Measurements from ENCODE around the gene HIPK2. TPM values are rescaled to one million over a fixed set of nuclear protein-coding genes. Genes with fewer than 3 reads are reported as not detected.

The HIPK2 gene
- total and polyA plus RNA-seq, 2 experiments from 2014 or later: 18.2 to 22.9 TPM

- H2AFZ ChIP-seq: no peak overlapping the region
- no peak overlapping the region for H3K4me3 ChIP-seq
- TF ChIP-seq EZH2phosphoT487 (IDR thresholded peaks at IDR 0.05; ENCODE audit: low read depth, severe bottlenecking, unreplicated experiment): no peak
- TF ChIP-seq CTCF (IDR thresholded peaks at IDR 0.05; ENCODE audit: poor library complexity): no peak
- no peak for TF ChIP-seq EZH2 (IDR thresholded peaks at IDR 0.05; ENCODE audit: borderline replicate concordance)
- WGBS (ENCODE audit: low lambda C conversion rate, missing lambda C conversion rate): 87% methylated on average over 5 of the region's 5 CpGs
- no peaks in the 10 kb centered on the region for H3K27me3 ChIP-seq
- peaks cover 12% of the 10 kb centered on the region for H3K4me1 ChIP-seq (ENCODE audit: insufficient read depth)
- no peaks in the 10 kb centered on the region for H3K36me3 ChIP-seq (replicated peaks; ENCODE audit: insufficient read depth, low read depth)
- H3K27ac ChIP-seq: no peak overlapping the region
- no peaks in the 10 kb centered on the region for H3K9me3 ChIP-seq (ENCODE audit: low read depth)
- H3K79me2 ChIP-seq: peaks cover 100% of the 10 kb centered on the region
- H3K4me2 ChIP-seq: no peak overlapping the region
- H4K20me1 ChIP-seq (ENCODE audit: insufficient read depth, poor library complexity, severe bottlenecking): peaks cover 82% of the 10 kb centered on the region
- no peaks in the 10 kb centered on the region for H3K9me2 ChIP-seq (replicated peaks; ENCODE audit: insufficient read depth)
- DNase-seq (ENCODE audit: low spot score): no peak
Observed at GRCh38 chr7:139752604-139753003, 25.2 kb downstream of the HIPK2 start.

- TF ChIP-seq EZH2phosphoT487 (IDR thresholded peaks at IDR 0.05; ENCODE audit: low read depth, severe bottlenecking, unreplicated experiment): no peak
- no peak for TF ChIP-seq CTCF (IDR thresholded peaks at IDR 0.05; ENCODE audit: poor library complexity)
- no peak for TF ChIP-seq EZH2 (IDR thresholded peaks at IDR 0.05; ENCODE audit: borderline replicate concordance)
- Histone ChIP-seq H3K9me3 (ENCODE audit: low read depth) (no peaks in the 10 kb centered on the region), H3K4me2 (no peak overlapping the region), H3K36me3 (replicated peaks; ENCODE audit: insufficient read depth, low read depth) (no peaks in the 10 kb centered on the region), H3K9me2 (replicated peaks; ENCODE audit: insufficient read depth) (no peaks in the 10 kb centered on the region), H4K20me1 (ENCODE audit: insufficient read depth, poor library complexity, severe bottlenecking) (peaks cover 82% of the 10 kb centered on the region), H3K4me3 (no peak overlapping the region), H2AFZ (no peak overlapping the region), H3K27ac (no peak overlapping the region), H3K27me3 (no peaks in the 10 kb centered on the region), H3K79me2 (peaks cover 100% of the 10 kb centered on the region), H3K4me1 (ENCODE audit: insufficient read depth) (peaks cover 12% of the 10 kb centered on the region)
- no peak for DNase-seq (ENCODE audit: low spot score)
- 75% methylated on average over 5 of the region's 5 CpGs for WGBS (ENCODE audit: low lambda C conversion rate, missing lambda C conversion rate)
Observed at GRCh38 chr7:139752148-139752547, 25.6 kb downstream of the HIPK2 start.

- H2AFZ ChIP-seq: no peak overlapping the region
- no peak overlapping the region for H3K4me3 ChIP-seq
- H3K36me3 ChIP-seq (replicated peaks; ENCODE audit: insufficient read depth, low read depth): no peaks in the 10 kb centered on the region
- H4K20me1 ChIP-seq (ENCODE audit: insufficient read depth, poor library complexity, severe bottlenecking): peaks cover 86% of the 10 kb centered on the region
- peaks cover 100% of the 10 kb centered on the region for H3K79me2 ChIP-seq
- WGBS (ENCODE audit: low lambda C conversion rate, missing lambda C conversion rate): 97% methylated on average over 6 of the region's 6 CpGs
- TF ChIP-seq EZH2 (IDR thresholded peaks at IDR 0.05; ENCODE audit: borderline replicate concordance) (no peak), EZH2phosphoT487 (IDR thresholded peaks at IDR 0.05; ENCODE audit: low read depth, severe bottlenecking, unreplicated experiment) (no peak), CTCF (IDR thresholded peaks at IDR 0.05; ENCODE audit: poor library complexity) (no peak)
- H3K9me3 ChIP-seq (ENCODE audit: low read depth): no peaks in the 10 kb centered on the region
- DNase-seq (ENCODE audit: low spot score): no peak
- no peak overlapping the region for H3K4me2 ChIP-seq
- no peak overlapping the region for H3K27ac ChIP-seq
- no peaks in the 10 kb centered on the region for H3K27me3 ChIP-seq
- H3K9me2 ChIP-seq (replicated peaks; ENCODE audit: insufficient read depth): no peaks in the 10 kb centered on the region
- H3K4me1 ChIP-seq (ENCODE audit: insufficient read depth): peaks cover 12% of the 10 kb centered on the region
Observed at GRCh38 chr7:139750459-139751095, 27.2 kb downstream of the HIPK2 start.

Measured in hepatocyte (in vitro differentiated cells).